Astrocyte of the cerebellum (primary cell): Measurements from ENCODE around the gene GLRX.

Source experiments
- DNase-seq: peaks from one replicate; pipeline ENCODE4 v3.0.0-alpha.2; 2011; ENCODE audit warnings: low read depth
- H3K4me3 ChIP-seq: 2 replicates; pipeline ENCODE4 v1.5.1; 2011; ENCODE audit warnings: mild to moderate bottlenecking, low read depth, low read length, moderate library complexity
- CTCF ChIP-seq: IDR thresholded peaks from 2 replicates; pipeline ENCODE4 v1.5.1; 2012; ENCODE audit warnings: low read length, low read depth, moderate library complexity, mild to moderate bottlenecking; ENCODE audit errors: missing control alignments
- in situ Hi-C: cut with HindIII; loops from 2 replicates; pipeline ENCODE4 v1.10.0; 2017; ENCODE audit warnings: low sequenced_read_pairs

GLRX gene

DNA sequence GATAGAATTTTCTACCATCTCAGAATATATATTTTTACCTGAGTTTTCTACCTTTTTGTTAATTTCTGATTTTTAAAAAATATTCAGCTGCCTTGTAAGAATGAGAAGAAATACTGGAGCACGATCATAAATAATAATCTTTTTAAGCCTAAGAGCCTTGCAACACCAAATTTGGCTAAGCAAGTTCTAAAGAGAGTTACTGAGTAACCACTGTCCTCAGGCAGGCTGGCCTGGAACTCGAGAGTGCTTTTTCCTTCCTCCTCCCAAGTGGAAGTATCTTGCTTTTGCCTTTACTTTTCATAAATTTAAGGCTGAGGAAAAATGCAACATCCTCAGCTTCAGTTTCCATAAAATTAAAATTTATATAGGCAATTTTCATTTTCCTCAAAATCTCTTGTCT is 21.0 kb downstream of the GLRX start:
- in situ Hi-C loops, result no loop called here
- TF ChIP-seq CTCF, result no peak
- no peak for DNase-seq
- no peak overlapping the region for H3K4me3 ChIP-seq

DNA sequence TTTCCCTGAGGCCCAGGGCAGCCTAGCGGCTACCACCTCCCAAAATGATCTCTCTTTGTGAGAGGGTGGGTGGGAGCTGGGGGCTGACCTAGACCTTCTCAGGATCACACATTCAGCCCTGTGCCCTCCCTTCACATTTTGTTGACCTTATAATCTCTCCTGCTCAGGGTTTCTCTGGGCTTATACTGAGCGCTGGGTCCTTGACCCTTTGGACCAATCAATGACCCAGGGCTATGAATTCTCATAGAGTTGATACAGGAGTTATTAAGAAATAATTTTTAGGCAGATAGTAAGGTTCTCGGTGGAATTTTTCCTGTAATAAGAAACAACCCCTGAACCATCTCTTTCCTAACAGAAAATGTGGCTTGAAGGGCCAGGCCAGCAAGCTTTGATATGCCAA is 22.0 kb downstream of the GLRX start:
- in situ Hi-C loops, result no loop called here
- no peak for TF ChIP-seq CTCF
- no peak overlapping the region for H3K4me3 ChIP-seq
- DNase-seq, result no peak

DNA sequence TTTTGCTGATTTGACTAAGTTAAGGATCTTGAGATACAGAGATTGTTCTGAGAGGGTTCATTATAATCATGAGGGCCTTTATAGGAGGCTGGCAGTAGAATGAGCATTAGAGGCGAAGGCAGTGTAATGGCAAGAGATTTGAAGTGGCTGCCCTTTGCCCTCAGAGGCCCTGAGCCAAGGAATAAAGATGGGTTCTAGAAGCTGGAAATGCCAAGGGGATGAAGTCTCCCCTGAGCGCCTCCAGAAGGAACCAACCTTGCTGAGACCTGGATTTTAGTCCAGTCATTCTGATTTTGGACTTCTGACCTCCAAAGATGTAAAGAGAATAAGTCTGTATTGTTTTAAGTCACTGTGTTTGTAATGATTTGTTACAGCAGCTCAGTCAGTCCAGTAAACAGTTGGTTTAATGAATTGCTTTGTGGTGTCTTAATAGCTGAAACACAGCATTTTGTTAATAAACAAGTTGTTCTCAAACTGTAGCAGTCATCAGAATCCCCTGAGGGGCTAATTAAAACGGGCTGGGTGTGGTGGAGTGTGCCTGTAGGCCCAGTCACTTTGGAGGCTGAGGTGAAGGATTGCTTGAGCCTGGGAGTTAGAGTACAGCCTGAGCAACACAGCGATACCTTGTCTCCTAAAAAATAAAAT is 23.2 kb downstream of the GLRX start:
- no peak overlapping the region for H3K4me3 ChIP-seq
- no peak for DNase-seq
- TF ChIP-seq CTCF, result no peak
- in situ Hi-C loops, result no loop called here

- no peak for DNase-seq
- in situ Hi-C loops, result no loop called here
- TF ChIP-seq CTCF, result no peak
- no peak overlapping the region for H3K4me3 ChIP-seq
These were observed 24.0 kb downstream of the GLRX start for GRCh38 chr5:95798545-95798944.

- DNase-seq, result no peak
- H3K4me3 ChIP-seq, result no peak overlapping the region
- in situ Hi-C loops, result no loop called here
- TF ChIP-seq CTCF, result no peak
These were observed 24.5 kb downstream of the GLRX start for GRCh38 chr5:95798048-95798447.

- in situ Hi-C loops, result no loop called here
- DNase-seq, result no peak
- TF ChIP-seq CTCF, result no peak
- H3K4me3 ChIP-seq, result no peak overlapping the region
These were observed 25.2 kb downstream of the GLRX start for GRCh38 chr5:95797301-95797700.

DNA sequence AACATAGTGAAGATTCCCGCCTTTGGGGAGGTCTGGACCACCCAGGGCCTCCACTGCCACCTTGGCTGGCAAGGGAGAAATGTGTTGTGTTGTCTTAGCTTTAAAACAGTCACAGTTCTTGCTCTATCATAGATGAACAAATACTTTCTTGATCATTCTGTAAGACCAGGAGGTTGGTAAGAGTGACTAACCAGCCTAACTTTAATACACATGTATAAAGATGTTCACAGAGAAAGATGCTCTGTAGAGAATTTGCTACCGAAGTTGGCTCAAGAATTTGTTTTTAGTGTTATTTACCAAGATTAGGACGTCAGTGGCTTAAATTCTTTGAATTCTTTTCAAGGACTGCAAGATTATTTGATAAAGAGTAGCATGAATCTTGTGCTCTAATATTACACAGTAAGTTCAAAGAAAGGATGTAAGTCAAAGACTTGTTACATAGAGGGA is 28.4 kb downstream of the GLRX start:
- no peak overlapping the region for H3K4me3 ChIP-seq
- TF ChIP-seq CTCF, result no peak
- DNase-seq, result no peak
- in situ Hi-C loops, result no loop called here
